GM12872 (cell line): ENCODE measurements around the gene VILL.

Experiments used
- TF ChIP-seq, protein P1 (sequence below): IDR thresholded peaks from 3 replicates; pipeline ENCODE4 v1.5.1; 2011; ENCODE audit warnings: low read depth, mild to moderate bottlenecking, low read length, moderate library complexity; ENCODE audit not compliant: insufficient read depth

The VILL gene

DNA sequence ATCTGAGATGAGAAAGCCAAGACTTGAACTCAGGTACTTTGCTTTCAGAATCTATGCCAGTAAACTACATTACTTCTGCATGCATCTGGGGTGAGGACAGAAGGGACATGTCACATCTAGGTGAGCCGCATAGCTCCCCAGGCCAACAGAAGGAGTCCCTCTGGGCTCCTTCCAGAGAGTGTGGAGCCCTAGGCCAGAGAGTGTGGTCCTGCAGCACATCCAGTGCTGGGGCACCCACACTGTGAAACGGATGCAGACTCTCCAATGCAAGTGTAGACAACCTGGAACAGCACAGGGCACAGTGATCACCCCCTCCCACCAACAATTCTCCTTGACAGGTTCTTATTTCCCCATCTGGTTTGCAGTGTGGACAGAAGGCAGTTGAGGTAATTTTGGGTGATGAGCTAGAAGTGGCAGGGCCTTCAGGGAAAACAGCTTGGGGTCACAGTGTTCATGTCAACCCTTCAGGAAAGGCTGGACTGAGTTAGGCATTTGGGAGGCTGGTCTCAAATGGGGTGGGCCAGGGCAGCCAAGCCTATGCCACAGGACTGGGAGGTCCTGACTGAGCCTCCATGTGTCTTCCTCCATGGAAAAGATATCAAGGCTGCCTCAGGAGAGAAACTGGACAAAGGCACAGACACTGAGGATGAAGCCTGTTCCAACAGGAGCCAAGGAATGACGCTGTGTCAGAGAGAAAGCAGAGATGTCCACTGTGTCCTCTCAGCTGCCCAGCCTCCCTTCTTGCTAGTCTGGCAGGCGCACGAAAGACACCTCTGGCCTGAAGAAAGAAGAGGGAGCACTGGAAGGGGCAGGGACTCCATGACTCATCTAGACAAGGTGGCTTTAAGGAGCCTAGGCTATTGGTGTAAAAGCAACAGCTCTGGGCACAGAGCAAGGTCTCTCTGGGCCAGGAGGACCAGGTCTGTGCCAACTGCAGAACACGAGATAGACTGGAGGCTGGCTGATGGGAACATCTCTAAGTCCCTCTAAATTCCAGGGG is 37.2 kb downstream of the VILL start:
- TF ChIP-seq, protein P1, sequence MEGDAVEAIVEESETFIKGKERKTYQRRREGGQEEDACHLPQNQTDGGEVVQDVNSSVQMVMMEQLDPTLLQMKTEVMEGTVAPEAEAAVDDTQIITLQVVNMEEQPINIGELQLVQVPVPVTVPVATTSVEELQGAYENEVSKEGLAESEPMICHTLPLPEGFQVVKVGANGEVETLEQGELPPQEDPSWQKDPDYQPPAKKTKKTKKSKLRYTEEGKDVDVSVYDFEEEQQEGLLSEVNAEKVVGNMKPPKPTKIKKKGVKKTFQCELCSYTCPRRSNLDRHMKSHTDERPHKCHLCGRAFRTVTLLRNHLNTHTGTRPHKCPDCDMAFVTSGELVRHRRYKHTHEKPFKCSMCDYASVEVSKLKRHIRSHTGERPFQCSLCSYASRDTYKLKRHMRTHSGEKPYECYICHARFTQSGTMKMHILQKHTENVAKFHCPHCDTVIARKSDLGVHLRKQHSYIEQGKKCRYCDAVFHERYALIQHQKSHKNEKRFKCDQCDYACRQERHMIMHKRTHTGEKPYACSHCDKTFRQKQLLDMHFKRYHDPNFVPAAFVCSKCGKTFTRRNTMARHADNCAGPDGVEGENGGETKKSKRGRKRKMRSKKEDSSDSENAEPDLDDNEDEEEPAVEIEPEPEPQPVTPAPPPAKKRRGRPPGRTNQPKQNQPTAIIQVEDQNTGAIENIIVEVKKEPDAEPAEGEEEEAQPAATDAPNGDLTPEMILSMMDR: no peak

GRCh38 chr3:38028621-38029361 is 38.2 kb downstream of the VILL start:
- TF ChIP-seq, protein P1: no peak

DNA sequence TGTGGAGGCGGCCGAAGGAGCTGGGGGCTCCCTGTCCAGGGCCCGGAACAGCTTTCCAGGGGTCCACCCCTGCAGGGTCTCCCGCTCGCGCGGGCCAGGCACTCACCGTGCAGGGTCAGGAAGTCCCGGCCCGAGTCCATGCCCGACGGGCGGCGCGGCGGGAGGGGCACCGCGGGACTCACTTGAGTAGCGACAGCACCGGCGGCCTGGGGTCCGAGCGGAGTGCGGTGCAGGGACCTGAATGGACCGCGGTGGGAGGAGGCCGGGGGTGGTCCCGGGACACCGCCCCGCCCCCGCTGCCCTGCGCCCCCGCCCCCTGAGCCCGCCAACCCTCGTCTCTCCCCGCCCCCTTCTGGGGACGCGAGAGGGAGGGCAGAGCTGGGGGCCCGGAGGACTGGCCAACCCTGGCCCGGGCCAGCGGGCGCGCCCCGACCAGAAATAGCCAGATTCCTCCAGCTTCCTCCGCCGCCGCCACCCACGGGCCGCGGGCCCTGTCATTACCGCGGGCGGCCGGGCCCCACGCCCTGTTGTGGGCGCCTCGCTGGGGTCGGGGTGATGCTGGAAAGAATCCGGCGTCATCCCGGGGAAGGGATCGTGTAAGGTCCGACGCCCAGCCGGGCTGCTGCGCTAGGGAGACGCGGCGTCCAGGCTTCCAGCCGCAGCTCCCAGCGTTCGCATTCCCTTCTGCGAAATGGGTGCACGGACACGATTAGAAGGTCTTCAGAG is 39.0 kb downstream of the VILL start, which contains the start of gene PLCD1:
TSS of gene PLCD1 (minus strand) at position 243 of the 726 bp plus-strand sequence. CDS start at position 140, 103 bp downstream.
- TF ChIP-seq, protein P1: no peak

DNA sequence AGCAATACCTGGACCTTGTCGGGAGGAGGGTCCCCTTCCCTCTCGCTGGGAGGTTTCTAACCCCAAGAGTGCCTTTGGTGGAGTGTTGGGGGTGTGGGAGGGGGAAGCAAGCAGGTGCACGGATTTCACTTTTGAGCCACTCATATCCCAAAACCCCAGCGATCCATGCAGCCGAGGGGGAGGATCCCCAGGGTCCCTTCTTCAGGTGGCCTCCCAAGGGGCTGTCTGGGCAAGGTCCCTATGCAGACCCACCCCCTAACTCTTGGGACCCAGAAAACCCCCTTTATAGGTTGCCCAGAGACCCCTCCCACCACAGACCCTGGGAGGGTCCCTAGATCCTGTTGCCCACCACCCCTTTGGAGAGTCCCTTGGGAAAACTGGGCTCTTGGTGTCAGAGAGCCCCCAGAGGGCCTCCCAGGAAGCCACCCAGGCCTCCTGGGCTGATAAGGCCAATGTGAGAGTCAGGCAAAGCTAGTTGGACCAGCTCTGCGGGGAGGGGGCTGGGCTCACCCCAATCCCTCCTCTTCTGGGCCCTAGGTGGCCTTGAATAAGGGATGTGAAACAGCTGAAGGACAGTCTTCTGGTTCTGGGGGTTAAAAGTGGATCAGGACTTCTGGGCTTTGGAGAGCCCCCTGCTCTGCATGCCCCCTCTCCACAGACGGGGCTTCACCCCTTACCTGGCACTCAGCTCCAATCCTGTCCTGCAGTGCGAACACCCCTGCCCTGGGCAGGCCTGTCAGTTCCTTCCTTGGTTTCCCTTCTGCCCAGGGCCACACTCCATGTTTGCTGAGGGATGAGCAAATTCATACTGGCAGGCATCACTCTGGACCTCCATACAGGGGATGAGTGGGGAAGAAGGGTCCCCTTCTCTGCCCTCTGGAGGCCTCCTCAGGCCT is 39.8 kb downstream of the VILL start:
- TF ChIP-seq, protein P1: 0 out of 3 replicates have a peak, but pooled peaks have one; percentile 1

GRCh38 chr3:38031022-38031994 is 40.7 kb downstream of the VILL start:
- TF ChIP-seq, protein P1: no peak
